Neural progenitor cell (in vitro differentiated cells): Measurements from ENCODE around the gene RIOK2.

Source experiments
- CTCF ChIP-seq: fragments of 200-600 bp; sonication (generic); IDR thresholded peaks from 2 replicates; pipeline ENCODE4 v1.5.1; 2017; ENCODE audit warnings: antibody characterized with exemption, mild to moderate bottlenecking
- EZH2 ChIP-seq: fragments of 200-600 bp; sonication (generic); IDR thresholded peaks from 2 replicates; pipeline ENCODE4 v1.6.1; 2017; ENCODE audit warnings: antibody characterized with exemption, mild to moderate bottlenecking, moderate library complexity

- TF ChIP-seq CTCF, result no peak
- no peak for TF ChIP-seq EZH2
These were observed 72.0 kb downstream of the RIOK2 start for GRCh38 chr5:97111004-97111403.
